Activated T-cell treated with anti-CD3 and anti-CD28 coated beads, Interleukin-2, amount 50 U/mL, for 1 hour (primary cell): ENCODE measurements around the gene PKIG.

ENCODE experiments used
- DNase-seq: peaks from one replicate; pipeline ENCODE4 v3.0.0-alpha.2; 2020

PKIG gene

GRCh38 chr20:44597516-44597915 lies 15.1 kb downstream of the PKIG start:
- DNase-seq: no peak

DNA sequence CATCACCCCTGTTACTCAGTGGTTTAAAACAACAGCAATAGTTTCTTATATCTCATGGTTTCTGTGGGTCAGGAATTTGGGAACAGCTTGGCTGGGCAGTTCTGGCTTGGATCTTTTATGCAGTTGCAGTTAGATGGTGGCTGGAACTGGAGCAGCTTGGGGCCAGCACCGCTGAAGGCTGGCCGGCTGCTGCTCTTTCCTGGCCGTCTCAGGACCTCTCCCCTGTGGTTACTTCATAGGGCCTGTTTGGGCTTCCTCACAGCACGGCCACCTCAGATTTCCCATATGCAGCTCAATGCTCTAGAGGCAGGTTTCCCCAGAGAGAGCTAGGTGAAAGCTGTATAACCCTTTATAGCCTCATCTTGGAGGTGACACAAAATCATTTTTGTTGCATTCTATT lies 15.6 kb downstream of the PKIG start:
- DNase-seq: no peak

DNA sequence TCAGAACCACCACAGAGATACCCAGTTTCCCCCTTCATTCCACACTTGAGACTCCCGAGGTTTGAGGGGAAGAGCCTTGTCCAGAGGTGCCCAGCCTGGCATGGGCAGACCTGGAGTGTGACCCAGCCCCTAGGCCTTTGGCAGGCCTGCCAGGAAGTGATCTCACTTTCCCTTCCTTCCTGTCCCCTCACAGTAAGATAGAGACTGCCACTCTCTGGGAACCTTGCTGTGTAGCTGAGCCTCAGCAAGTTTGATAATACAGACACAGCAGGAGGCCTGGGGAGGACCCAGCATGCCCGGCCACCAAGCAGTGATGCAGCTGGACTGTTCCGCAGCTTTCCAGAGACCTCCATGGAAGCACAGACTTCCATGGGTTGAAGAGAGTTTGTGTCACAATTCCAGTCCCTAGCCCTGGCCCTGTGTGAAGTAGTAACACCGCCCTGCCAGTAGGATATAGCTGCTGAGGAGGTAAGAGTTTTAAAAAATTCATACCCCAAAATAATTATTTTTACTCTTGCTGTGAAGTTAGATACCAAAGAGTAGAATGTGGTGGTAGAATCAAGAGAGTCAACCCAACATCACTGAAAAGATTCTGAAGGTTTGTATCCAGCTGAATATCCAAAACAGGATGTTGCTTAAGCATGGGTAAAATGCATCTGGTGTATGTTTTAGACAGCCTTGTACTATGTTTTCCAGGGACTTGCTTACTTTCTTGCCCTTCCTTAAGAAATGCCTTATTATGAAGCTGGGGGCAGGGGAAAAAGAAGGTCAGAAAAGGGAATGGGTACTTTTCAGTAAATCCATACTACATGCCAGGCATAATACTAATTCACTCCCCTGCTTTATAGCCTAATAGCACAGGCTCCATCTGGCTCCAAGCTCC lies 16.3 kb downstream of the PKIG start:
- DNase-seq: no peak

DNA sequence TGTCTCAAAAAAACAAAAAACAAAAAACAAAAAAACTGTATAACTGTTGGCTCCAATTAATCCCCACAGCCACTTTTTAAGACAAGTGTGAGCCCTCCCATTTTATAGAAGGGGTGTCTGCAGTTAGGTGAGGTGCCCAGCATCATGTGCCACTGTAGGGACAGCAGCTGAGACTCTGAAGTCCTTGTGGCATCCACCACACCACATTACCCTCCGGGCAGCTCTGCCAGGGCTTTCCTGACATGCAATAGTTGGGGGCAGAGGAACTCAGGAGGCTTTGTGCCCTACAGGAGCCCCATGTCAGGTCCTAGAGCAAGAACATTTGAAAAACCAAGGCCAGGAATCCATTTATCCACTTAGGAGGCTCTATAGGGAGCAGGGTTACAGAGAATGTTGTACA lies 17.3 kb downstream of the PKIG start:
- no peak for DNase-seq

GRCh38 chr20:44600301-44600700 lies 17.9 kb downstream of the PKIG start:
- no peak for DNase-seq

DNA sequence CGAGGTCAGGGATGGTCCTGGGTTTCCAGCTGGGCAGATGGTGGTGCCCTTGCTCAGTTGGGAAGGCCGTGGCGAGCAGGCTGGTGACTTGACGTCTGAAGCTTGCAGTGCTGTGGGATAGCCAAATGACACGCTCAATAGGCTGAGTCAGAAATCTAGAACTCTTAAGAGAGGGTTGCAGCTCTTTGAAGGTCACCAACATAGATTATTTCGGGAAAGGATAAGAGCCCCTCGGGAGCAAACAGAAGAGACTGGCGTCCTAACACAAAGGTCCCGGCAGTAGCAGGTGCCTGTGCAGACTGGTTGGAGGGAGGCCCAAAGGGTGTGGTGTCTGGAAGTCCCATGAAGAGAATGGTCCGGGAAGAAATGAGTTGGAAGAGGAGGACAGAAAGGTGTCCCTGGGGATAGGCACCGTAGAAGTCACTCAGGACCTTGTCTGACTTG lies 18.4 kb downstream of the PKIG start:
- DNase-seq: no peak

- no peak for DNase-seq
Observed at GRCh38 chr20:44601236-44601671, 18.9 kb downstream of the PKIG start.

DNA sequence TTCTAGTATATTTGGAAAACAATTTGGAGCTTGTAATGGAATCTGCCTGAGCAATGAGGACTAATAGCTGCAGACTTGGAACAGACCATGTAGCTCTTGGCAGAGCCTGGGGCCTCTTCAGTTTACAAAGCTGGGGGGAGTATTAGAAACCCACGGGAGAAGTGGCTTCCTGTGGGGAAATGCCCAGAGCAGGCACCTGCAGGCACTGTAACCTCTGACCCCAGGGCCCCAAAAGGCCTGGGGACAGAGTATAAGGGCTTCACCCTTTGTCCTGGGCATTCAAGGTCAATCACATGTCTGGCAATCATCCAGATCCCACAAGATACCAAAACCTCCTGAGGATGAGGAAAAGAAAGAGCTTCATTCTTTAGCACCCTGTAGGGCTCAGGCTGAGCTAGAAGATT lies 19.4 kb downstream of the PKIG start:
- DNase-seq: no peak

DNA sequence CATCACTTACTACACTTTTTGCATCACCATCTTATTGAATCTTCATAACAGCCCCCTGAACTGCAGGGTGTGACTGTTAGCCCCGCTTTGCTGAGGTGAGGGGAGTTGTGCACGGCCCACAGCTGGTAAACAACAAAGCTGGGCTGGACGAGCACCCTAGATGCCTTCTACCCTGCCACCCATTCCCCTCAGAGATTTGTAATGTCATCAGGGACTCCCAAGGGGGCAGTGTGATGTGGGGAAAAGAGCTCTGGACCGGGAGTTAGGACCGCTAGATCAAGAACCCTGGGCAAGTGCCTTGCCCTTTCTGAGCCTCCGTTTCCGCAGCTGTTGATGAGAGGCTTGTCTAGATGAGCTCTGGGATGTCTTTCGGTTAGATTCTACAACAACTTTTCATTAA lies 20.9 kb downstream of the PKIG start:
- DNase-seq: no peak

- DNase-seq: no peak
Observed at GRCh38 chr20:44606725-44607441, 24.5 kb downstream of the PKIG start.

- no peak for DNase-seq
Observed at GRCh38 chr20:44609006-44609515, 26.7 kb downstream of the PKIG start.

- peak; percentile 88 for DNase-seq
Observed at GRCh38 chr20:44609516-44610312, 27.3 kb downstream of the PKIG start.

DNA sequence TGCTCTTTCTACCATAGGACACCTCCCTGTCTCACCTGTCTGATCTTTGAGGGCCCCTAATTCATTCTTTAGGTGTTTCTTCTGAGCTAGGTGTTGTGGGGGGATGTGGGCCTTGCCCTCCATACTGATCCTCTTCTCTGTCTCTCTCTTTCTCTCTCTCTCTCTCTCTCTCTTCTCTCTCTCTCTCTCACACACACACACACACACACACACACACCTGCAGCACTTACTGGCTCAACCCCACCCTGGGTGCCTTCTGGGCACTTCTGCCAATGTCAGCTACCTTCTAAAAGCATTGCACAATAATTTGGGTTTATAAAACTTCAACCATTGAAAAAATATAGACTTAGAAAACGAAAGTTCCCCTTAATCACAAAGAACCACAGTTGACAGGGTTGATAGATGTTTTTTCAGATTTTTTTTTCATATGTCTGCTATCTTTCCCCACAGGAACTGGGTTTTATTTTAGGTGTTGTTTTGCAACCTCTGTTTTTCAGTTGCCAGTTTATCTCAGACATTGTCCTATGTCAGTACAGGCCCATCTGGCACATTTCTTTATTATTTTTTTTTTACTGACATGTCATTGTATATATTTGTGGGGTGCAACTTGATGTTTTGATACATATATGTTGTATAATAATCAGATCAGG lies 28.1 kb downstream of the PKIG start:
- no peak for DNase-seq

GRCh38 chr20:44613575-44613974 lies 31.2 kb downstream of the PKIG start:
- no peak for DNase-seq

GRCh38 chr20:44614525-44614924 lies 32.1 kb downstream of the PKIG start:
- DNase-seq: no peak

DNA sequence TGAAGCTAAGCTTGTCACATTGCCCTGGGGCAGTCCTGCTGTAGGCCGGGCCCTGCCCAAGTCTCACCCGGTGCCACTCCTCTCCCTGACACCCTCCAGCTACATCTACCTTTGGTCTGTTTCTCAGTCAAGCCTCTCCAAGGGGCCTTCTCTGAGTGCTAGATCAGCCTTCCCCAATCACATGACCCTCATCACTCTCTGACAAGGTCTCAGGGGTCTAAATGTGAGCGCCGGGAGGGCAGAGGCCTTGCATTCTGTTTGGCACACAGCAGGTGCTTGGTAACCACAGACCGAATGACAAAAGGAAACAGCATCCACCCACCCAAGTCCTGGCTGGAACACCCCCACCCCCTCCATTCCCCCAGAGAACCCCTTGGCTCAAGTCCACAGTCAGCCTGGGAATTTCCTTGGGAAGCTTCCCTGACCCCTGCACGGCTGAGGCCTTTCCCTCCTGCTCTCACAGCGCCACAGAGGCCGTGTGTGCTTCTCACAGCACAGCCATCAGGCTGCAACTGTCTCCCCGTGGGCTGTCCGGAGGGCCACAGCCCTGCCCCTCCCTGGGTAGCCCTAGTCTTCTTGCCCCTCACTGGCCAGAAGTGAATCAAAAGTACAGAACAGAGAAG lies 32.9 kb downstream of the PKIG start:
- no peak for DNase-seq

DNA sequence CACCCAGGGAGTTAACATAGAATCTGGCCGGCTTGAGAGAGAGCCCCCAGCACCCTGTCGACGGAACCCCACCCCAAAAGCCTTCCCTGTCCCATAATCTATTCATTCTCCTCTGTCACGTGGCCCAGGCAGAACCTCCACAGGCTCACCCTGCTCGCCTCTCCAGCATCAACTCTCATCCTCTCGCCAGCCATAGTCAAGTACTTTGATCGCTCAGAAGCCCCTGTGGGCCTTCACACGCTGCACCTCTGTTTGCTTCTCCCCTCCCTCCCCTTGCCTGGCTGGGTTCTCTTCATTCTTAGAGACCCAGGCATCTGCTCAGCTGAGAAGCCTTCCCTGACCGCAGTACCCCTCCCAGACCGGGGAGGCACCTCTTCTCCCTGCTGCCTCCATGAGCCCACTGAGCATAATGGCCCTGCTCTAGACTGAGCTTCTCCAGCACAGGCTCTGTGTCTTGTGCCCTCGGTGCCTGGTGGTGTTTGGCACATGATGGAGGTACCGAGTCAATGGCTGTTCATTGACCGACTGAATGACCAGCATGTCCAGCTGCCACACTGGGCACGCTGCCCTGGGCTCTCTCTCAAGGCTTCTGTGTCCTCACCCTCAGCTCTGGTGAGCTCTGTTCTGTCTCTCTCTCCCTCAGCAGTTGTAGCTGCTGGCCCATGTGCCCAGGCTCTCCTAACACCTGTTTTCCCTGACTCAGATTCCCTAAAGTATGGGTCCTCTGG lies 33.7 kb downstream of the PKIG start:
- no peak for DNase-seq

- DNase-seq: no peak
Observed at GRCh38 chr20:44616604-44616964, 34.2 kb downstream of the PKIG start.

DNA sequence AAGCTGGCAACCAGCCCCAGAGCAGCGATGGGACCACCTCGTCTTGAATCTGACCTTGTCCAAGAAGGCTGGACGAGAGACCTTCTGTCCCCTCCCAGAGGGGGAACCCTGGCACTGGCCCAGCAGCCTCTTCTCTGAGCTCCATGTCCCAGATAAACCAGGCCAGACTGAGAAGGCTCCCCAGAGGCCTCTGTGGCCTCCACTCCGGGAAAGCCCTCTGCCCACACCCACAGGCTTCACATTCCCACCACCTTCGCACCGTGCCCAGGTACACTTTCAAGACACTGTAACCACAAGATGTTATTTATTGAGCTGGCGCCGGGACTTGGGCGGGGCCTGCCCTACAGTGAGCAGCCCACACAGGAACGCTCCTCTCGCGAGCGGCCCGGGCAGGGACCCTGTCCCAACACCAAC lies 35.9 kb downstream of the PKIG start:
- peak; percentile 51 for DNase-seq

- DNase-seq: no peak
Observed at GRCh38 chr20:44619294-44619693, 36.9 kb downstream of the PKIG start.

DNA sequence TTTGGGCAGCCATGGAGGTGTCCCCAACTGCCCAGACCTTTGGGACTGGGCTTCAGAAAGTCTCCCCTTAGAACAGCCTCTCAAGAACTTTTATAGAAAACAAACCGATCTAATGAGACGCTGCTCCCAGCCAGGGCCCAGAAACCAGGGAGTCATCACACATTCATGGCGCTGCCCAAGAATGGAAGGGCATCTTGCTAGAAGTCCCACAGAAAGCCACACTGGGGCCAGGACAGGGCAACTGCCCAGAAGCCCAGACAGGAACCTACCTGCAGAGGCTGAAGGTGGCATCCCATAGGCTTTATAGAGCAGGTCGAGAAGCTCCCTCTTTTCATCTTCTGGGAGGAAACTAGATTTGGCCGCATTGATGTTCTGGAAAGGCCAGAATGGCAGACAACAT lies 37.7 kb downstream of the PKIG start:
- DNase-seq: no peak
